Measurements from ENCODE around the gene ASCC2.

Gene ASCC2

DNA sequence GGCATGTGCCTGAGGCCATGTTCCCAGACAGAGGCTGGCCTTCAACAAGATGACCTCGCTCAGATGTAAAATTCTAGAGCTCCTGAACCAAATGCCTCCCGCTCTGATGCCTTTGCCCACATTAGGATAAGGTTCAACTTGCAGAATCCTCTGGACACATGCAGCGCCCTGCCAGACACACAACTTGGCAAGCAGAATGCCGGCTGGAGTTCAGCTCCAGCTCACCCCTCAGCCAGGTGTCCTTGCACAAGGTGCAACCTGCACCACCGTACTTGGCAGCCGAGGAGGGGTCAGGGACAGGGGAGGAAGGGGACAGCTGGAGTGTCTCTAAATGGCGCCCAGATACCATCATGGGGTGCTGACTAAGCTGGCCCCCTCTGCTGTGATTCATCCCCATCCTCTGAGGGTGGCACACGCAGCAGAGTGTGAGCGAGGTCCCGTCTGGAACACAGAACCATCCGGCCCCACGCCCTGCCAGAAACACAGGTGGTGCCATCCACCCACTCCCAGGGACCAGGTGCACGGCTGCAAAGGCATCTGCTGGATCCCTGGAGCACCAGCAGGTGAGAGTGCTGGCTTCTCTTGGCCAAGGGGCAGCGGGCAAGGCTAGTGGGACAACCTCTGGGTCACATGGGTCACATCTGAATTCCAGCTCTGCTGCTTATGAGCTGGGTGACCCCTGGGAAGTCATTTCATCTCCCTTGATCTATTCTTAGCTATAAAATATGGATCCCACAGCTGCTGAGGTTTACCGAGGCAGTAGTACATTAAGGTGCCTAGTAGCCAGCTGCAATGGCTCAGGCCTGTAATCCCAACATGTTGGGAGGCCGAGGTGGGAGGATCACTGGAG is 84.0 kb downstream of the ASCC2 start:
- no peak for DNase-seq (ENCODE audit: low read depth)
- no peak overlapping the region for H3K4me3 ChIP-seq (ENCODE audit: control insufficient read depth, low read depth, low read length)
- TF ChIP-seq, protein P1, sequence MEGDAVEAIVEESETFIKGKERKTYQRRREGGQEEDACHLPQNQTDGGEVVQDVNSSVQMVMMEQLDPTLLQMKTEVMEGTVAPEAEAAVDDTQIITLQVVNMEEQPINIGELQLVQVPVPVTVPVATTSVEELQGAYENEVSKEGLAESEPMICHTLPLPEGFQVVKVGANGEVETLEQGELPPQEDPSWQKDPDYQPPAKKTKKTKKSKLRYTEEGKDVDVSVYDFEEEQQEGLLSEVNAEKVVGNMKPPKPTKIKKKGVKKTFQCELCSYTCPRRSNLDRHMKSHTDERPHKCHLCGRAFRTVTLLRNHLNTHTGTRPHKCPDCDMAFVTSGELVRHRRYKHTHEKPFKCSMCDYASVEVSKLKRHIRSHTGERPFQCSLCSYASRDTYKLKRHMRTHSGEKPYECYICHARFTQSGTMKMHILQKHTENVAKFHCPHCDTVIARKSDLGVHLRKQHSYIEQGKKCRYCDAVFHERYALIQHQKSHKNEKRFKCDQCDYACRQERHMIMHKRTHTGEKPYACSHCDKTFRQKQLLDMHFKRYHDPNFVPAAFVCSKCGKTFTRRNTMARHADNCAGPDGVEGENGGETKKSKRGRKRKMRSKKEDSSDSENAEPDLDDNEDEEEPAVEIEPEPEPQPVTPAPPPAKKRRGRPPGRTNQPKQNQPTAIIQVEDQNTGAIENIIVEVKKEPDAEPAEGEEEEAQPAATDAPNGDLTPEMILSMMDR (IDR thresholded peaks at IDR 0.05; ENCODE audit: control insufficient read depth, insufficient read depth, low read depth, low read length, missing control alignments): no peak

DNA sequence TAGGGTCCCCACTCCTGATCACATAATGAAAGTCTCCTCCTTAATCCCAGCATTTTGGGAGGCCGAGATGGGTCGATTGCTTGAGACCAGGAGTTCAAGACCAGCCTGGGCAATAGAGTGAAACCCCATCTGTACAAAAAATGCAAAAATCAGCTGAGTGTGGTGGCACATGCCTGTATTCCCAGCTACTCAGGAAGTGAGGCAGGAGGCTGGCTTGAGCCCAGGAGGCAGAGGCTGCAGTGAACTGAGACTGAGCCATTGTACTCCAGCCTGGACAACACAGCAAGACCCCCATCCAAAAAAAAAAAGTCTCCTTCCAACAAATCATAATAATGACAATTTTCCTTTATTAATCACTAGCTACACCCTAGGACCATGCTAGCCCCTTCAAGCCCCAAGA is 86.4 kb downstream of the ASCC2 start:
- DNase-seq (ENCODE audit: low read depth): no peak
- H3K4me3 ChIP-seq (ENCODE audit: control insufficient read depth, low read depth, low read length): no peak overlapping the region
- TF ChIP-seq, protein P1 (IDR thresholded peaks at IDR 0.05; ENCODE audit: control insufficient read depth, insufficient read depth, low read depth, low read length, missing control alignments): no peak

DNA sequence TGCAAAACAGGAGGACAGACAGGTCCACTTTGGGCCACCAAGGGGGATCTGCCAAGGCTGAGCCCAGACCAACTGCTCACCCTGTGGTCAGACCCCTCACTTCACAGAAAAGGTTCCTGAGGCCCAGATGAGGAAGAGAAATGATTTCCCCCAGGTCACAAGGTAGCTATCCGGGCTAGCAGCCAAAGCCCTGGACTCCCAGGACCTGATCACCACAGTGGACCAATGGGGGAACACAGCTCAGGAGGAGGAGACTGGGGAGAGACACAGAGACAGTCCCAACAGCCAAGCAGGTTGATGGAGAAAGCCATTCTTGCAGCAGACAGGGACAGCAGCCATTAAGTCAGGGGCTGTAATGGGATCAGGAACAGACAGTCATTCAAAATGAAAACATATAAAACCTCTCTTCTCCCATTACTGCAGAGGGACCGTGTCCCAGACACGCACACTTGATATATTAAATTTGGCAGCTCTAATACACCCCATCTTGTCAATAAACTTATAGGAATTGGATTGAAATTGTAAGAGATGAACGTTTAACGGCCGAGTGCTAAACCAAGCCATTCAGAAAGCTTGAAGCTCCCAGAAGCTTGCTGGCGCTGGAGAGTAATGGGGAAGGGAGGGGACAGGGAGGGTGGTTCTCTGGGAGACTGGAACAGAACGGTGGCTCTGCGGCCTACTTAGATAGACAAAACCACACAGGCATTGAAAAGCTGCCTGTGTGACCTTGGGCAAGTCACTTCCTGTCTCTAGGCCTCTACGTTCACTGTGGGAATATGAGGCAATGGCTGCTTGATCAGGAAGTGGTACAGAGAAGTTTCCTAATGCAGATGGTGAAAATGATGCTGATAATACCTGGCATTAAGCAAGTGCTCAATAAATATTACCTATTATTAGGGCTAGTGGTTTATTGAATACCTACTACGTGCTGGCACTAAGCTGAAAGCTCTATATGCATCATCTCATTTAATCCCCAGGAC is 87.2 kb downstream of the ASCC2 start:
- H3K4me3 ChIP-seq (ENCODE audit: control insufficient read depth, low read depth, low read length): no peak overlapping the region
- DNase-seq (ENCODE audit: low read depth): no peak
- TF ChIP-seq, protein P1 (IDR thresholded peaks at IDR 0.05; ENCODE audit: control insufficient read depth, insufficient read depth, low read depth, low read length, missing control alignments): no peak

DNA sequence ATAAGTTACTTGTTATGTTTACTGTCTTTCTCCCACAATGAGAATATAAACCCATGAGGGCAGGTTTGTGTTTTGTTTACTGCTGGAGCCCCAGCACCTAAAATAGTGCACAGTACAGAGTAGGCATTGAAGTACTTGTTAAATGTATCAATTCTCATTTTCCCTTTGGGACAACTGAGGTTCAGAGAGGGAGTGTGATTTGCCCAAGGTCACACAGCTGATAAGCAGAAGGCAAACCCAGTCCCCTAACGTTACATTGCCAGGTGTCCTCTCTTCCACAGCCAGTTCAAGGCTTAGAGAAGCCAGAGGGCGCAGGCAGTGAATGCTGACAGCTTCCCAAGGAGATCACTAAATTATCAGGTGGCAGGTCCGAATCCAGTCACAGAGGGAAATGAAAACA is 88.0 kb downstream of the ASCC2 start:
- no peak overlapping the region for H3K4me3 ChIP-seq (ENCODE audit: control insufficient read depth, low read depth, low read length)
- no peak for DNase-seq (ENCODE audit: low read depth)
- TF ChIP-seq, protein P1 (IDR thresholded peaks at IDR 0.05; ENCODE audit: control insufficient read depth, insufficient read depth, low read depth, low read length, missing control alignments): no peak

DNA sequence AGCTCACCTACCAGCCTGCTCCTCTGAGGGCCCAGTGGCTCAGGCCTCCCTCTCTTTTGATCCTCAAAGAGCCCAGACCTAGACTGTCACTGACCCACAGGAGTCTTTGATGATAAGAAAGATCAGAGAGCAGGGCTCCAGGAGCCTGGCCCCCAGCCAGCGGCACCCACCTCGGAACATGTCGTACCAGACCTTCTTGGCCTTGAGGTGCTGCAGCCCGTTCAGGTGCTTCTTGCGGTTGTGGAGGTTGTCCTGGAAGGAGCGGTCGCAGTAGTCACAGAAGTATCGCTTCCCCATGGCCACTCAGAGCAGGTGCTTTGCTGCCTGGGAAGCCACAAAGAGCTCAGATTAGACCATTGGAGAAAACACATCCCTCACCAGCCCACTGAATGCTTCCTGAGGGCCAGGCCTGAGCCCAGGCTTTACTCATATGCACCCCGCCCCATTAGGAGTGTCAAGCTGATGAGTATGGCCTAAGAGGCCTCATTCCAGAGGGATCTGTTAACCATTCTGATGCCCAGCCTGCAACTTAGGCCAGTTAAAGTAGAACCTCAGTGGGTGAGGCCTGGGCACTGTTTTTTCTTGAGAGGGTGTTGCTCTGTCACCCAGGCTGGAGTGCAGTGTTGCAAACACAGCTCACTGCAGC is 89.7 kb downstream of the ASCC2 start:
- H3K4me3 ChIP-seq (ENCODE audit: control insufficient read depth, low read depth, low read length): no peak overlapping the region
- TF ChIP-seq, protein P1 (IDR thresholded peaks at IDR 0.05; ENCODE audit: control insufficient read depth, insufficient read depth, low read depth, low read length, missing control alignments): no peak
- DNase-seq (ENCODE audit: low read depth): no peak

DNA sequence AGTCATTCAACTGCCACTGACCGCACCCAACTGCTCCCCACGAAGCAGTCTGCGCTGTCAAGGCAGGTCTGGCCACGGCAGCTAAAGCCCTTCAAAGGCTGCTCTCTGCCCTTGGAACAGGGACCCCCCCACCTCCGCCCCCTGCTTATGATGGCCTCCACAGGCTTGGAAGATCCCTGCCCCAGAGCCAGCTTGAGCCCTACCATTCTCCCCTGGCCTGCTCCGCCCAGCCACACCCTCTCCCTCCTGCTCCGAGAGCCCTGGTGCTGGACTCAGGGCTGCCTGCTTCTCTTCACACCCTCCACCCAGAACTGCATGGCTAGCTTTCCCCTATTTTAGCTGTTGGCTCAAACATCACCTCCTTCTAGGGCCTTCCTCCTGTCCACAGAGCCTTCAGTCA is 90.2 kb downstream of the ASCC2 start:
- TF ChIP-seq, protein P1 (IDR thresholded peaks at IDR 0.05; ENCODE audit: control insufficient read depth, insufficient read depth, low read depth, low read length, missing control alignments): no peak
- DNase-seq (ENCODE audit: low read depth): no peak
- no peak overlapping the region for H3K4me3 ChIP-seq (ENCODE audit: control insufficient read depth, low read depth, low read length)

All from AG09309 (cell line).